Measurements from ENCODE around the gene ZBTB14.

ZBTB14 gene

DNA sequence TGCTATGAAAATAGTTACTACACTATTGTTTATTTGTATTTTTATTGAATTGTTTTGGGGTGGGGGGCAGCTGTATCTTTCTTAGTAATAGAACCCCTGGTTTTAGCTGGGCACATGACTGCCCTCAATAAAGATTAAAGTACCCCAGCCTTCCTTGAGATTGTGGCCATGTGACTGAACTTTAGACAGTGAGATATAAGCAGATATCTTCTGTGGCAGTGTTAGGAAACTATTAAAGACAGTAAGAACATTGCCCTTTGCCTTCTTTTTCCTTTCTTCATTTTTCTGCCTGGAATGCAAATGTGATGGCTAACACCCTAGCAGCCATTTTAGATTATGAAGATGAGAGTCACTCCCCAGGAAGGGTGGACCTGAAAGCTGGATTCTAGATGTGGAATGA is 50.6 kb downstream of the ZBTB14 start:
- TF ChIP-seq, protein P1, sequence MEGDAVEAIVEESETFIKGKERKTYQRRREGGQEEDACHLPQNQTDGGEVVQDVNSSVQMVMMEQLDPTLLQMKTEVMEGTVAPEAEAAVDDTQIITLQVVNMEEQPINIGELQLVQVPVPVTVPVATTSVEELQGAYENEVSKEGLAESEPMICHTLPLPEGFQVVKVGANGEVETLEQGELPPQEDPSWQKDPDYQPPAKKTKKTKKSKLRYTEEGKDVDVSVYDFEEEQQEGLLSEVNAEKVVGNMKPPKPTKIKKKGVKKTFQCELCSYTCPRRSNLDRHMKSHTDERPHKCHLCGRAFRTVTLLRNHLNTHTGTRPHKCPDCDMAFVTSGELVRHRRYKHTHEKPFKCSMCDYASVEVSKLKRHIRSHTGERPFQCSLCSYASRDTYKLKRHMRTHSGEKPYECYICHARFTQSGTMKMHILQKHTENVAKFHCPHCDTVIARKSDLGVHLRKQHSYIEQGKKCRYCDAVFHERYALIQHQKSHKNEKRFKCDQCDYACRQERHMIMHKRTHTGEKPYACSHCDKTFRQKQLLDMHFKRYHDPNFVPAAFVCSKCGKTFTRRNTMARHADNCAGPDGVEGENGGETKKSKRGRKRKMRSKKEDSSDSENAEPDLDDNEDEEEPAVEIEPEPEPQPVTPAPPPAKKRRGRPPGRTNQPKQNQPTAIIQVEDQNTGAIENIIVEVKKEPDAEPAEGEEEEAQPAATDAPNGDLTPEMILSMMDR (IDR thresholded peaks at IDR 0.05; ENCODE audit: extremely low read depth, insufficient read depth, missing control alignments): no peak
- in situ Hi-C loops (cut with MboI; ENCODE audit: low pct_unique_long_range_greater_than_20kb, low sequenced_read_pairs, unreplicated experiment): no loop called here
- no peak for DNase-seq (ENCODE audit: low spot score)

DNA sequence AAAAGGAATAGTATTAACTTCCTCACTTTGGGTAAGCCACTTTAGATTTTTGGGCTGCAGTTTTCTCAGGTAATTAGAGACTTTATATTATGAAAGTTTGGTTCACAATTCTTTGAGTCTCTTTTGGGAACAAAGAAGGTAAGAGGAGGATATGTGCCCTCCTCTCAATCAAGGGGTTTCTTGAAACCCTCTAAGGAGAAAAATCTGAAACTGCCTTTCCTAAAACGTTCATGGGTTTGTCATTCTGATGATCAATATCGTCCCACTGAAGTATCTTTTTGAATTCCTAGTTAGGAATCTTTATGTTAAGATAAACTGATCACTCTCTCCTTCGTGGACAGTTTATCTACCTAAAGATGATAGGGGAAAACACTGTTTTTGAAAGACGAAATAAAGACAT is 56.1 kb downstream of the ZBTB14 start:
- TF ChIP-seq, protein P1 (IDR thresholded peaks at IDR 0.05; ENCODE audit: extremely low read depth, insufficient read depth, missing control alignments): no peak
- in situ Hi-C loops (cut with MboI; ENCODE audit: low pct_unique_long_range_greater_than_20kb, low sequenced_read_pairs, unreplicated experiment): no loop called here
- DNase-seq (ENCODE audit: low spot score): no peak

All from GM13977 (cell line).